ES-I3 (cell line): Measurements from ENCODE around the gene TBX21.
"Not testable (repeated sequence)": the region's sequence is repeated elsewhere in the genome, so short reads cannot be mapped to it uniquely, and the experiment has no call there.

ENCODE experiments used
- H3K36me3 ChIP-seq: 2 replicates; pipeline ENCODE4 v1.6.1; 2013; ENCODE audit warnings: mild to moderate bottlenecking, low read length, control low read depth, moderate library complexity; ENCODE audit not compliant: insufficient read depth
- H3K4me1 ChIP-seq: 2 replicates; pipeline ENCODE4 v1.6.1; 2013; ENCODE audit warnings: mild to moderate bottlenecking, control low read depth, low read length; ENCODE audit not compliant: insufficient read depth
- H3K9ac ChIP-seq: 2 replicates; pipeline ENCODE4 v1.6.1; 2013; ENCODE audit warnings: low read depth, mild to moderate bottlenecking, low read length, moderate library complexity
- H3K9me3 ChIP-seq: 2 replicates; pipeline ENCODE4 v1.6.1; 2013; ENCODE audit warnings: mild to moderate bottlenecking, low read length, moderate library complexity; ENCODE audit not compliant: control insufficient read depth, insufficient read depth

TBX21 gene

GRCh38 chr17:47727704-47728036 lies 5.4 kb upstream of the TBX21 start:
- Histone ChIP-seq H3K9me3 (no peaks in the 10 kb centered on the region), H3K9ac (no peak overlapping the region), H3K36me3 (no peaks in the 10 kb centered on the region), H3K4me1 (peaks cover 8% of the 10 kb centered on the region; the same call in 1 of the 2 replicates)

GRCh38 chr17:47728214-47728877 lies 4.7 kb upstream of the TBX21 start:
- no peaks in the 10 kb centered on the region for H3K36me3 ChIP-seq
- no peak overlapping the region for H3K9ac ChIP-seq
- peaks cover 8% of the 10 kb centered on the region; the same call in 1 of the 2 replicates for H3K4me1 ChIP-seq
- H3K9me3 ChIP-seq: no peaks in the 10 kb centered on the region

GRCh38 chr17:47729476-47729875 lies 3.6 kb upstream of the TBX21 start:
- Histone ChIP-seq H3K36me3 (no peaks in the 10 kb centered on the region), H3K9ac (no peak overlapping the region), H3K9me3 (no peaks in the 10 kb centered on the region), H3K4me1 (peaks cover 8% of the 10 kb centered on the region; the same call in 1 of the 2 replicates)

DNA sequence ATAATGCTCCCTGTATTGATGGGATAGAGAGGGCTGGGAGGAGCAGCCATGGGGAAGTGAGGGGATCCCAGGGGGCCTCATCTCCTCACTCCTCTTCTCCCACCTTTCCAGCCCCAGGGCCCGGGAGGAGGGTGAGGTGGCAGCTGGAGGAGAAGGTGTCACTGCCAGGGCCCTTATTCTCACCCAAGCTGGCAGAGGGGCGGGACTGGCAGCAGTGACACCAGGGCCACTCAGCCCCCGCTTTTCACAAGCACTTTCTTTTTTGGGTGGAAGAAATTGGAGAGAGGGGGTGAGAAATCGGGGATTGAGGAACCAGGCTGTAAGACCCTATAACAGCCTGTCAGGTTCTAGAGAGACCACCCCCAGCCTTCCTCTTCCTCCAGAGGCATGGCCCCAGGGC lies 2.4 kb upstream of the TBX21 start:
- H3K36me3 ChIP-seq: no peaks in the 10 kb centered on the region
- H3K4me1 ChIP-seq: peaks cover 8% of the 10 kb centered on the region; the same call in 1 of the 2 replicates
- H3K9me3 ChIP-seq: no peaks in the 10 kb centered on the region
- H3K9ac ChIP-seq: no peak overlapping the region

DNA sequence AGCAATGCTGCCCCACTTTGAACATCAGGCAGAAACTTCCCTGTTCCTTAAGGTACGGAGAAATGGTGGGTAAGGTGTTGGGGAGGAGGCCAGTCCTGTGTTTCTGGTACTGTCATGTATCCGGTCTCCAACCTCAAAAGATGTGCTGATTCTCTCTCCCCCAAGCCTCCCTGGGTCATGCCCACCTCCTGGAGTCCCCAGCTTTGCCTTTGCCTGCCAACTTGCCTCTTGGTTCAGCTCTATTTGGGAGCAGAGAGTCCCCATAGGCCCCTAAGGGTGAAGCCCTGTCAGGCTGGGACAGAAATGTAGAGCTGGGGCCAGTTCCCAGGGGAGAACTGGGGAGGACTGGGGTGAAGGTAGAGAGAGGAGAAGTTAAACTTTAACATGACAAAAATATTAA lies 1.6 kb upstream of the TBX21 start:
- H3K4me1 ChIP-seq: peaks cover 8% of the 10 kb centered on the region; the same call in 1 of the 2 replicates
- H3K9me3 ChIP-seq: no peaks in the 10 kb centered on the region
- H3K36me3 ChIP-seq: no peaks in the 10 kb centered on the region
- no peak overlapping the region for H3K9ac ChIP-seq

GRCh38 chr17:47732399-47733046 lies 513 bp upstream of the TBX21 start:
- Histone ChIP-seq H3K9me3 (no peaks in the 10 kb centered on the region), H3K9ac (no peak overlapping the region; the same call in 1 of the 2 replicates), H3K4me1 (peaks cover under 1% of the 10 kb centered on the region; the same call in 1 of the 2 replicates), H3K36me3 (no peaks in the 10 kb centered on the region)

DNA sequence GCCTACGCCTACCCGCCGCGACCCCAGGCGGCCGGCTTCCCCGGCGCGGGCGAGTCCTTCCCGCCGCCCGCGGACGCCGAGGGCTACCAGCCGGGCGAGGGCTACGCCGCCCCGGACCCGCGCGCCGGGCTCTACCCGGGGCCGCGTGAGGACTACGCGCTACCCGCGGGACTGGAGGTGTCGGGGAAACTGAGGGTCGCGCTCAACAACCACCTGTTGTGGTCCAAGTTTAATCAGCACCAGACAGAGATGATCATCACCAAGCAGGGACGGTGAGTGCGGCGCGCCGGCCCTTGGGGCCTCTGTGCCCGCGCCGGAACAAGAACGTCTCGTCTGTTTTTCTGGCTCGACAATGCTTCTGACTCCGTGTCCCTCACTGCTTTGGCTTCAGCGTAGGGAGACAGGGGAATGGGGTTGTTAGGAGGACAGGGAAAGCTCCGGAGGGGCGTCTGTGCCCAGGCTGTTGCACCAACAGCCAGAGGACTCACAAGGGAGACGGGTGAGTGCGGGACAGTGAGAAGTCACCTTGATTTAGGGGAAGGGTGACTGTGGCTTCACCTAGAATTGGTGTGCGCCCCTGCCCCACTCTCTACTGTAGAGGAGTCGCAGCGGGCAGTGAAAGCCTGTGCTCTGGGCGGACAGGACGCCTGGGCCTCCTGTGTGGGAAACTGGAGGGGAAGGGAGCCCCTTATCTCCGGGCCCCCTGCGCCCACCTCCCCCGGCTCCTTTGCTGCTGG lies 806 bp downstream of the TBX21 start:
- Histone ChIP-seq H3K9ac (peak overlapping the region; percentile 47), H3K4me1 (no peaks in the 10 kb centered on the region), H3K9me3 (no peaks in the 10 kb centered on the region), H3K36me3 (no peaks in the 10 kb centered on the region)

GRCh38 chr17:47735139-47735464 lies 2.1 kb downstream of the TBX21 start:
- Histone ChIP-seq H3K9me3 (no peaks in the 10 kb centered on the region), H3K4me1 (no peaks in the 10 kb centered on the region), H3K36me3 (no peaks in the 10 kb centered on the region), H3K9ac (no peak overlapping the region)

- no peak overlapping the region for H3K9ac ChIP-seq
- no peaks in the 10 kb centered on the region for H3K4me1 ChIP-seq
- no peaks in the 10 kb centered on the region for H3K9me3 ChIP-seq
- H3K36me3 ChIP-seq: no peaks in the 10 kb centered on the region
These were observed 2.5 kb downstream of the TBX21 start for GRCh38 chr17:47735536-47736011.

- Histone ChIP-seq H3K9ac (no peak overlapping the region), H3K4me1 (no peaks in the 10 kb centered on the region), H3K9me3 (no peaks in the 10 kb centered on the region), H3K36me3 (no peaks in the 10 kb centered on the region)
These were observed 3.8 kb downstream of the TBX21 start for GRCh38 chr17:47736501-47737495.

DNA sequence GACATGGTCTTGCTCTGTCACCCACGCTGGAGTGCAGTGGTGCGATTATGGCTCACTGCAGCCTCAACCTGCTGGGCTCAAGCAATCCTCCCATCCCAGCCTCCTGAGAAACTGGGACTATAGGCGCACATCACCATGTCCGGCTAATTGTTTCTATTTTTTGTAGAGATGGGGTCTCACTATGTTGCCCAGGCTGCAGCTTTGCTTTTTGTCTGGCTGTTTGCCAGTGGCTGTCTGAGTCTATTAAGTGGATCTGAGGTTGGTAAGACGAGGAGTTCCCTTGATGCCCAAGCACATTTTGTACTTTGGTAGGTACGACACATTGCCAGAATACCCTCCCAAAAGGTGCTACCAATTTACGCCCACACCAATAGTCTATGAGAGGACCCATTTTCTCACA lies 5.1 kb downstream of the TBX21 start:
- Histone ChIP-seq H3K36me3 (no peaks in the 10 kb centered on the region), H3K4me1 (no peaks in the 10 kb centered on the region), H3K9ac (no peak overlapping the region), H3K9me3 (no peaks in the 10 kb centered on the region)

- Histone ChIP-seq H3K9ac (no peak overlapping the region), H3K9me3 (no peaks in the 10 kb centered on the region), H3K4me1 (no peaks in the 10 kb centered on the region), H3K36me3 (no peaks in the 10 kb centered on the region)
These were observed 6.1 kb downstream of the TBX21 start for GRCh38 chr17:47739150-47739549.

DNA sequence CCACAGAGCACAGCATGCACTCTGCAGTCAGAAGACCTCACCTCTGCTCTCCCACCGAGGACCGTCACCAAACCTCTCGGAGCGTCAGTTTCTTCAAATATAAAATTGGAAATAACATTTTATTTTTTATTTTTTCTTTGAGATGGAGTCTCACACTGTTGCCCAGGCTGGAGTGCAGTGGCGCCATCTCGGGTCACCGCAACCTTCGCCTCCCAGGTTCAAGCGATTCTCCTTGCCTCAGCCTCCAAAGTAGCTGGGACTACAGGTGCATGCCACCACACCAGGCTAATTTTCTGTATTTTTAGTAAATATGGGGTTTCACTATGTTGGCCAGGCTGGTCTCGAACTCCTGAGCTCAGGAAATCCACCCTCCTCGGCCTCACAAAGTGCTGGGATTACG lies 6.9 kb downstream of the TBX21 start:
- not testable (repeated sequence) for H3K4me1 ChIP-seq, H3K9ac ChIP-seq, H3K9me3 ChIP-seq, H3K36me3 ChIP-seq
